HG03060 (cell line): ENCODE measurements around the gene TPCN1.

Source experiments
- ATAC-seq: cut with Tn5 transposase; IDR thresholded peaks from one replicate; pipeline ENCODE4 v1.9.1; 2021; ENCODE audit warnings: low read depth, moderate number of reproducible peaks; ENCODE audit not compliant: unreplicated experiment

The TPCN1 gene

GRCh38 chr12:113221181-113221996 lies at the start of gene TPCN1:
Gene TPCN1, plus strand, starts transcription at chr12:113221464. Its CDS starts 5,389 bp downstream, at chr12:113226853.
- peak; percentile 89 for ATAC-seq

- no peak for ATAC-seq
These were observed 49.7 kb upstream of the TPCN1 start for GRCh38 chr12:113171543-113171942.

GRCh38 chr12:113172185-113172584 lies 49.1 kb upstream of the TPCN1 start:
- ATAC-seq, result no peak

GRCh38 chr12:113173081-113173698 lies 48.1 kb upstream of the TPCN1 start:
- ATAC-seq, result no peak

- ATAC-seq, result no peak
These were observed 46.5 kb upstream of the TPCN1 start for GRCh38 chr12:113174461-113175384.

- ATAC-seq, result no peak
These were observed 42.2 kb upstream of the TPCN1 start for GRCh38 chr12:113179023-113179422.

- ATAC-seq, result no peak
These were observed 40.9 kb upstream of the TPCN1 start for GRCh38 chr12:113180333-113180732.

GRCh38 chr12:113181975-113182374 lies 39.3 kb upstream of the TPCN1 start:
- ATAC-seq, result no peak

GRCh38 chr12:113183030-113183589 lies 38.2 kb upstream of the TPCN1 start:
- ATAC-seq, result no peak

- ATAC-seq, result no peak
These were observed 37.0 kb upstream of the TPCN1 start for GRCh38 chr12:113184098-113184899.

GRCh38 chr12:113184900-113185179 lies 36.4 kb upstream of the TPCN1 start:
- no peak for ATAC-seq

- no peak for ATAC-seq
These were observed 35.9 kb upstream of the TPCN1 start, which contains the start of the genes DDX54 and RITA1 for GRCh38 chr12:113185180-113186032. Gene DDX54, minus strand, starts transcription at chr12:113185478. Its CDS starts 27 bp downstream, at chr12:113185451. Gene RITA1, plus strand, starts transcription at chr12:113185721. Its CDS starts 1,026 bp downstream, at chr12:113186747.

GRCh38 chr12:113186033-113186365 lies 35.3 kb upstream of the TPCN1 start:
- no peak for ATAC-seq

GRCh38 chr12:113186666-113187325 lies 34.5 kb upstream of the TPCN1 start:
- ATAC-seq, result no peak

- ATAC-seq, result no peak
These were observed 31.9 kb upstream of the TPCN1 start for GRCh38 chr12:113189361-113189760.

- no peak for ATAC-seq
These were observed 30.5 kb upstream of the TPCN1 start for GRCh38 chr12:113190761-113191160.

- ATAC-seq, result no peak
These were observed 30.0 kb upstream of the TPCN1 start for GRCh38 chr12:113191227-113191626.

- ATAC-seq, result no peak
These were observed 26.3 kb upstream of the TPCN1 start for GRCh38 chr12:113194971-113195391.
